PFSK-1 (cell line): Measurements from ENCODE around the gene FAT1.

ENCODE experiments used
- FOXP2 ChIP-seq: optimal IDR thresholded peaks from 2 replicates; pipeline ENCODE3; 2011; ENCODE audit warnings: borderline replicate concordance, control low read depth, inconsistent platforms; ENCODE audit not compliant: insufficient read depth; ENCODE audit errors: extremely low read length, extremely low read depth
- POLR2AphosphoS5 ChIP-seq: IDR thresholded peaks from 2 replicates; pipeline ENCODE4 v1.6.1; 2012; ENCODE audit warnings: low read depth, mild to moderate bottlenecking, control low read depth, low read length, moderate library complexity
- REST ChIP-seq, 2 experiments: IDR thresholded peaks; 2 replicates each; pipeline versions ENCODE4 v1.6.1 to v1.8.0; 2011 to 2012; ENCODE audit warnings: low read depth in 2 of 2, low read length in 2 of 2, control low read depth in 1 of 2, inconsistent platforms in 1 of 2, mild to moderate bottlenecking in 1 of 2, moderate library complexity in 1 of 2; ENCODE audit not compliant: insufficient read depth in 1 of 2
- SIN3A ChIP-seq: IDR thresholded peaks from 2 replicates; pipeline ENCODE4 v1.6.1; 2012; ENCODE audit warnings: mild to moderate bottlenecking, low read length, moderate library complexity, borderline replicate concordance; ENCODE audit not compliant: insufficient read depth
- TAF1 ChIP-seq: IDR thresholded peaks from 2 replicates; pipeline ENCODE4 v1.6.1; 2012; ENCODE audit warnings: low read length, control low read depth, borderline replicate concordance; ENCODE audit not compliant: insufficient read depth

GRCh38 chr4:186699881-186700397, 23.7 kb downstream of the FAT1 start:
- no peak for TF ChIP-seq TAF1
- TF ChIP-seq POLR2AphosphoS5: no peak
- no peak for TF ChIP-seq REST (IDR thresholded peaks at IDR 0.05; ENCODE audit: insufficient read depth in 1 of 2, low read depth in 2 of 2, low read length in 2 of 2)
- TF ChIP-seq FOXP2: no peak
- TF ChIP-seq SIN3A: no peak
